ENCODE results near the gene SERHL2.
"Not testable (repeated sequence)": the region's sequence is repeated elsewhere in the genome, so short reads cannot be mapped to it uniquely, and the experiment has no call there.

SERHL2 gene

DNA sequence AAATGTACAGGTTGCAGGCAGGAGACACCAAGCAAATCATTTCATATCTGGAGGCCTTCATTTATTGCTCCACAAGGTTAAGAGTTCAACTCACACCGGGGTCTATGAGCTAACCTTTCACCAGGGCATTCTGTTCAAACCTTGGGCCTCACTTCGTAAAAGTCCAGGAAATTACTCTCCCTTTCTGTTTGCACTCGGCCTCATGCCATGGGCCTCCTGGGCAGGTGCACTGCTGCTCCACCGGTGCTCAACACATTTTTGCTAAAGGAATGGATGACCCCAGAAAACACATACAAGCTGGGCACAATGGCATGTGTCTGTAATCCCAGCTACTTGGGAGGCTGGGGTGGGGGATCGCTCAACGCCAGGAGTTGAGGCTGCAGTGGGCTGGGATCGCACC lies 17.6 kb upstream of the SERHL2 start:
- DNase-seq: no peak

DNA sequence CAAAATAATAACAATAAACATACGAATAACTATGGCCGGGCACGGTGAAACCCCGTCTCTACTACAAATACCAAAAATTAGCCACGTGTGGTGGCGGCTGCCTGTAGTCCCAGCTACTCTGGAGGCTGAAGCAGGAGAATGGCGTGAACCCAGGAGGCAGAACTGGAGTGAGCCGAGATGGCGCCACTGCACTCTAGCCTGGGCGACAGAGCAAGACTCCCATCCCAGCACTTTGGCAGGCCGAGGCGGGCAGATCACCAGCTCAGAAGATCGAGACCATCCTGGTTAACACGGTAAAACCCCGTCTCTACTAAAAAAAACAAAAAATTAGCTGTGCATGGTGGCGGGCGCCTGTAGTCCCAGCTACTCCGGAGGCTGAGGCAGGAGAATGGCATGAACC lies 17.1 kb upstream of the SERHL2 start:
- not testable (repeated sequence) for DNase-seq

DNA sequence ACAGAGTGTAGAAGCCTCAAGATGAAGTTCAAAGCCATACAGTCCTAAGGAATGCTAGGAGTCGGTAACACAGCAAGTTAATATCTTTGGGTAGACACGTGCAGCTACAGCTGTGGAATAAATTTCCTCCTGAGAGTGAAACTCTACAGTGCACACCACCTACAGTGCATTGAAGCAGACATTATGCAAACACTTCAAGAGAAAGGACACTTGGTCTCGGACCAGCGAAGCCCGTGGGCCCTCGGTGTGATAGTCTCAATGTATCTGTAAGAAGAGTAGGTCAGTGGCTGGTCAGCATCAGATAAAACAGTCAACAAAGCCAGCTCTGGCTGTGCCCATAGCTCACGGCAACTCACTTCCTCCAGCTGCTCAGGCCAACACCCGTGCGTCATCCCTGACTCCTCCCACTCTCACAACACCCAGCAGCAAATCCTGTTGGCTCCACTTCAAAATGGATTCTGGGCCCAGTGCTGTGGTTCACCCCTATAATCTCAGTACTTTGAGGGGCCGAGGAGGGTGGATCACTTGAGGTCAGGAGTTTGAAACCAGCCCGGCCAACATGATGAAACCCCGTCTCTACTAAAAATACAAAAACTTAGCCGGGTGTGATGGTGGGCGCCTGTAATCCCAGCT lies 16.4 kb upstream of the SERHL2 start:
- not testable (repeated sequence) for DNase-seq

DNA sequence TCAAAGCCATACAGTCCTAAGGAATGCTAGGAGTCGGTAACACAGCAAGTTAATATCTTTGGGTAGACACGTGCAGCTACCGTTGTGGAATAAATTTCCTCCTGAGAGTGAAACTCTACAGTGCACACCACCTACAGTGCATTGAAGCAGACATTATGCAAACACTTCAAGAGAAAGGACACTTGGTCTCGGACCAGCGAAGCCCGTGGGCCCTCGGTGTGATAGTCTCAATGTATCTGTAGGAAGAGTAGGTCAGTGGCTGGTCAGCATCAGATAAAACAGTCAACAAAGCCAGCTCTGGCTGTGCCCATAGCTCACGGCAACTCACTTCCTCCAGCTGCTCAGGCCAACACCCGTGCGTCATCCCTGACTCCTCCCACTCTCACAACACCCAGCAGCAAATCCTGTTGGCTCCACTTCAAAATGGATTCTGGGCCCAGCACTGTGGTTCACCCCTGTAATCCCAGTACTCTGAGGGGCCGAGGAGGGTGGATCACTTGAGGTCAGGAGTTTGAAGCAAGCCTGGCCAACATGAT lies 14.5 kb upstream of the SERHL2 start:
- not testable (repeated sequence) for DNase-seq

DNA sequence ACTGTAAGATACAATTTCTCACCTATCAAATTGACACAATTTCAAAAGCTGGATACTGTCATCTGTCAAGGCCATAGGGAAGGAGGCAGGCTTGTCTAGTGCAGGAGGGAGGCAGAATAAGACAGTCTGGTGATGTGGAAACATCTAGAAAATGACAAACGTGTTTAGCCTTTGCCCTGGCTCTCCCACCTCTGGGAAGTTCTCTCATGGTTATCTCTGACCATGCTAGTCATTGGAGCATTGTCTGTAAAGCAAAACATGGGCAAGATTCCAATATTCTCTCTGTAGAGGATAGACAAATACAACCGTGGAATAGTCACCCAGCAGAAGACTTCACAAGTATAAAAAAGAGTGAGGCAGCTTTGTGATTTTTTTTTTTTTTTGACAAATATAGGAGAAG lies 9.1 kb upstream of the SERHL2 start:
- no peak for DNase-seq

DNA sequence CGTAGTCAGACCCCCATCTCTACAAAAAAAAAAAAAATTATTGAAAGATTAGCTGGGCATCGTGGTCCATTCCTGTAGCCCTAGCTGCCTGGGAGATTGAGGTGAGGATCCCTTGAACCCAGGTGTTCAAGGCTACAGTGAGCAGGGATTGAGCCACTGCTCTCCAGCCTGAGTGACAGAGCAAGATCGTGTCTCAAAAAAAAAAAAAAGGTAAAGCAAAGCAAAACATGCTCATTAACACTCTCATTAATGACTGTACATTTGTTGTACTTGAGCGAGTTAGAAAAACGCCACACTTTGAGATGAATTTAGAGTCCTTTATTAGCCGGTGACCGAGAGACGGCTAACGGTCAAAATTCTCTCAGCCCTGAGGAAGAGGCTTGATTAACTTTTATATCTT lies 6.2 kb upstream of the SERHL2 start:
- DNase-seq: no peak

DNA sequence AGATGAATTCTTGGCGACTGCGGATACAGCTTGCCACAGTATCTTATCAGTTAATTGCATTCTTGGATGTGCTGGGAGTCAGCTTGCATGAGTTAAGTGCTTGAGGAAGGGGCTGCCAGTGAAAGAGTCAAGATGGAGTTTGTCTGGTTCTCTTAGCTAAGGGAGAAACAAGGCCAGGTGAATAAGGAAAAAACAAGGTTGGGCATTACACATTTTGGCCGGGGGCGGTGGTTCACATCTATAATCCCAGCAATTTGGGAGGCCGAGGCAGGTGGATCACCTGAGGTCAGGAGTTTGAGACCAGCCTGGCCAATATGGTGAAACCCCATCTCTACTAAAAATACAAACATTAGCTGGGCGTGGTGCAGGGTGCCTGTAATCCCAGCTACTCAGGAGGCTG lies 5.6 kb upstream of the SERHL2 start:
- DNase-seq: not testable (repeated sequence)

DNA sequence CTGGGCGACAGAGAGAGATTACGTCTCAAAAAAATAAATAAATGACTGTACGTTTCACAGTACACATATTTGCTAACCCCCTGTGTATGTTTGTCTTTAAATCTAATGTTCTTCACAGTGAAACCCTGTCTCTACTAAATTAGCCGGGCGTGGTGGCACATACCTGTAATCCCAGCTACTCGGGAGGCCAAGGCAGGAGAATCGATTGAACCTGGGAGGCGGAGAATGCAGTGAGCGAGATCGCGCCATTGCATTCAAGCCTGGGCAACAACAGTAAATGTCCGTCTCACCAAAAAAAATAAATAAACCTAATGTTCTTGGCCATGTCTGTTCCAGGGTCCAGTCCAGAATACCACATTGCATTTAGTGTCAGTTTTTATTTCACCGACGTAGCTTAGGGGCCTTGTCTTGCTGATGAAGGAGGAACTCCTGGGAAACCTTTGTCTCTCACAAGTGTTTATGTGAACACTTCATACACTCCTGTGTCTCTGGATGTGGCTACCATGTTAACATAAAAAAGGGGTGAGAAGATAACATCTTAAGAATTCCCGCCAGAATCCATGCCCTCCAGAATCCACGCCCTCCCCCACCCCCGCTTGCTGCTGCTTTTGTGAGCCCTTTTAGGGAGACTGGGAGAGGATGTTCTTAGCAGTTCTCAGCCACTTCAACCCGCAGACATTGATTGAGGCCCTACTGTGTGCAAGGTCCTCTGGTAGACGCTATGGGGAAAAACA lies 5.0 kb upstream of the SERHL2 start:
- DNase-seq: no peak

DNA sequence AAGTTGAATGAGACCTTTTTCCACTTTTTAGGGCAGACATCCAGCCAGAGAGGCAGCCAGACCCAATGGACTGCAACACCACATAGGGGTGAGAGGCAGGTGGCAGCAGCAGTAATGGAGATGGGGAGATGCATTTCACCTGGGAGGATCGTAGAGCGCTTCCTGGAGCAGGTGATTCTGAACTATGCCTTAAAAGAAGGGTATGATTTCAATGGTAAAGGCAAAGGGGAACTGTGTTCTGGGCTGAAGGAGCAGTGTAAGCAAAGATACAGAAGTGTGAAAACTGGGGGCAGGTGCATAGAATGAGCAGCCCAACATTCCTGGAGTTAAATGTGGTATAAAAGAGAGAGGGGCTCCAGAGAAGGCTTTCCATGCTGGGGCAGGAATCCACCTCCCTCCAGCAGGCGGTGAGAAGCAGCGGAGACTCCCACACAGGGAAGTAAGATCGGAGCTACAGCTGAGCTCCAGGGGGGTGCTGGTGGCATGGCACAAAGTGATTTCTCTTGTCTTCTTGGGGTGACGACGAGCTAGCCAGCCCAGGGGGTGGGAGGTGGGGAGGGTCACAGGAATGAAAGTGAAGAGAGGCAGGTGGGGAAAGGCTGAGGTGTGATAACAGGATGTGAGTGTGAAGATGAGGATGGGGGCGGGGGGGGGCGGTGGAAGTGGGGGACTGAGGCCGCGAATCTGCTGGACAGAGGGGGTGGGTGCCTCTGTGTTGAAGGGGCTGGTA lies 4.3 kb upstream of the SERHL2 start:
- no peak for DNase-seq

DNA sequence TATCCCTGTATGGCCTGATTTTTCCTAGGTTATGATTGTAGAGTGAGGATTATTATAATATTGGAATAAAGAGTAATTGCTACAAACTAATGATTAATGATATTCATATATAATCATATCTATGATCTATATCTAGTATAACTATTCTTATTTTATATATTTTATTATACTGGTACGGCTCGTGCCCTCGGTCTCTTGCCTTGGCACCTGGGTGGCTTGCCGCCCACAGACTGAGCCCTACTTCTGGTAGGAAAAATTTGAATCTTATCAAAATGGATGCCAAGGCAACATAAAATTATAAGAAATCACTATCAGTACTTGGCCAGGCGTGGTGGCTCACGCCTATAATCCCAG lies 1.5 kb upstream of the SERHL2 start:
- DNase-seq: not testable (repeated sequence)

DNA sequence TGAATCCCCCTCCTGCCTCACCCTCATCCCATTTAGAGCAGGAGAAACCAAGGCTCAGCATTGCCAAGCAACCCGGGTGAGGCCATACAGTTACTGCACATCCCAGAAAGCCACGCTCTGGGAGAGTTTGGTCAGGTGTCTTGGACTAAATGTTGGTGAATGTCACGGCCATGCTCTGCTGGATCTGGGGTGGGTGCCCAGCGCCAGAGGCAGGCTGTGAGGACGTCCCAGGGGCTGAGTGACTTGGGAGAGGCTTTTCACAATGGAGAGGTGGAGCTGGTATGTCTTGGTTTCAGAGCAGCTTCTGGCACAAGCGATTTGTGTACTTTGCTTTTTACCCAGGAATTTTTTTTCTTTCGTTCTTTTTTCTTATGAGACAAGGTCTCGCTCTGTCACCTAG lies 6.6 kb downstream of the SERHL2 start:
- no peak for DNase-seq

DNA sequence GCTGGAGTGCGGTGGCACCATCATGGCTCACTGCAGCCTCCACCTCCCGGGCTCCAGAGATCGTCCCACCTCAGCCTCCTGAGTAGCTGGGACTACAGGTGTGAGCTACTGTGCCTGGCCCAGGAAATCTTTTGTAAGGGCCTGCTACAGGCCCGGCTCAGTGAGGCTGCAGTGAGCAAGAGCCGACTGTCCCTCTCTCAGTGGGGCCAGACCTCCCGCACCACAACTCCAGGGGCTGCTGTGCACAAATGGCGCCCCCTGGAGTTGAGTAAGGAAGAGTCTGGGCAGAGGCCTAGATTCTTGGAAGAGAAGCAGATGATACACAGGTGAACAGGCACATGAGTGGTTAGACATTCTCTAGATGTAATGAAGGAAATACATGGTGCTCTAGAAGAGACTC lies 7.0 kb downstream of the SERHL2 start:
- DNase-seq: peak; percentile 70

DNA sequence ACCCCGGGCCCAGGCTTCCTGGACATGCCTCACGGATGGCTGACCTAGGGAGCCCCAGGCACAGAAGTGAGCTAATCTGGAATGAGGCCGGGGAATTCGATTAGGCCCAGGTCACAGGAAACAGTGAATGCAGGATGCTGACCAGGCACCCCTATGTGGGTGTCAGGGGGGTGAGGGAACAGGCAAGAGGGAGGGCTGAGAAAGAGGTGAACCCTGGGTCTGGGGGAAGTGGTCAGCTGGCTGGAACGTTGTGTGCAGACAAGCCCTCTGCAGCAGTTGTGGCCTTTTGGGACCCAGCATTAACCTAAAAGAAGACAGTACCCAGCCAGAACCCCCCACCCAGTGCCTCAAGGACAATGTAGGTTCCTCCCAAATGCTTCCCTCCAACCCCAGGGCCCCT lies 8.1 kb downstream of the SERHL2 start:
- DNase-seq: no peak

DNA sequence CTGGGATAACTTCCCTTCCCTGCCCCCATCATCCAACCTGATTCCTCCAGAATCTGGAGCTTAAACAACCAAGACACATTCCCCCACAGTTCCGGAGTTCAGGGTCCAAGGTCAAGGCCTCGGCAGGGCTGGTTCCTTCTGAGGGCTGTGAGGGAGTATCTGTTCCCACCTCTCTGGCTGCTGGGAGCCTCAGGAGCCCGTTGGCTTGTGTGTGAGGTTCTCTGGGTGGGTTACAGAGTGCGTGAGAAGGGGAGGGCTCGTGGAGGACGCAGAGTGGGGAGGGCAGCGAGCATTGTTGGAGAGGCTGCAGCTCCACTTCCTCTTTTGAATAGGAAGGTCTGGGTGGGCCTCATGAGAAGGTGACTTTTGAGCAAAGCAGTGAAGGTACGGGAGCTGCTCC lies 8.5 kb downstream of the SERHL2 start:
- peak; percentile 88 for DNase-seq

DNA sequence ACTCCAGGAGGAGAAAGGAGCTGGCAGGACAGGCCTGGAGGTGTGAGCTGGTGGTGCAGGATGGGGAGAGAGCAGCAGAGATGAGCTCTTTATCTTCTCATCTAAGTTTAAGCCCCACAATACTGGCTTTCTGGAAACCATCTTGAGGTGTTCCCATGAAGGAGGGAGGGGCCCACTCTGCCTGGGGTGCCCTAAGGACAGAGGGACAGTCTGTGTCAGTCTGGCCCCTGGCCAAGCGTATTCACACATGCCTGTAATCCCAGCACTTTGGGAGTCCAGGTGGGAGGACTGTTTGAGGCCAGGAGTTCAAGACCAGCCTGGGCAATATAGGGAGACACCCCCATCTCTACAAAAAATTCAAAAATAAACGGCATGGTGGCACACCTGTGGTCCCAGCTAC lies 8.9 kb downstream of the SERHL2 start:
- no peak for DNase-seq

DNA sequence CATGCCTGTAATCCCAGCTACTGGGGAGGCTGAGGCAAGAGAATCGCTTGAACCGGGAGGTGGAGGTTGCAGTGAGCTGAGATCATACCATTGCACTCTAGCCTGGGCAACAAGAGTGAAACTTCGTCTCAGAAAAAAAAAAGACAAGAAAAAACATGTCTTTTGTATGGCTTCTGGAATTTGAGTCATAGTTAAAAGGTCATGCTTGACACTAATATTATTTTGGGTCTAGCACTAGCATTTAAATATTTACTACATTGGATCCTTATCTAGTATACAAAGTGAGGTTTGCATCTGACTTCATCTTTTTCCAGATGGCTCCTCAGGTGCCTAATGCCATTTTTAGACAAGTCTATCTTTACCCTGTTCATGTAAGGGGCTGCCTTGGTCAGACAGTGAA lies 10.2 kb downstream of the SERHL2 start:
- not testable (repeated sequence) for DNase-seq

DNA sequence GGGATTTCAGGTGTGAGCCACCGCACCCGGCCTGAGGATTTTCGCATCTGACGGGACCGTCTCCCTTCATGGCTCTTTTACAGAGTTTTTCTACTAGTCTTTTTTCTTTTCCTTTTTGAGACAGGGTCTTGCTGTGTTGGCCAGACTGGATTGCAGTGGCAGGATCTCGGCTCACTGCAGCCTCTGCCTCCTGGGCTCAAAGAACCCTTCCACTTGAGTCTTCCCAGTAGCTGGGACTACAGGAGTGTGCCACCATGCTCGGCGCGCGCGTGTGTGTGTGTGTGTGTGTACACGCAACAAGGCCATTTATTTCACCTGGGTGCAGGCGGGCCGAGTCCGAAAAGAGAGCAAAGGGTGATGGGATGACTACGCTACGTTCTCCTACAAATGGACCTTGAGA lies 10.9 kb downstream of the SERHL2 start:
- DNase-seq: no peak

DNA sequence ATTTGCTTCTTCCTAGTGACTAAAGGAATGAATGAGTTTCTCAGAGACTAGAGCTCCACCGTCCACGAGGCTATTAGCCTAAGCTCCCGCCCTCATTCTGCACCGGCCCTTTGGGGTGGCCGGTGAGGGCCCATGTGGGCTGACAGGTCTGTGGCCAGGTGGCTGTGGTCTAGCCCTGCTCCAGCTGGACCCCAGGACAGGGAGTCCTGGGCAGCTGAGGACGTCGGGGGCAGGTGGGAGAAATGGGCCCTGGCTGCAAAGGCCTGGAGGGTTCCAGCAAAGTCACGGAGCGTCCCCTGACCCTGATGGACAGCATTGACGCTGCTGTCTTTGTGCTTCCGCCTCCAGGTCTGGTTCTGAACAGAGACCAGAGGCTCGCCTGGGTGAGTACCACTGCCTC lies 12.2 kb downstream of the SERHL2 start:
- DNase-seq: no peak

DNA sequence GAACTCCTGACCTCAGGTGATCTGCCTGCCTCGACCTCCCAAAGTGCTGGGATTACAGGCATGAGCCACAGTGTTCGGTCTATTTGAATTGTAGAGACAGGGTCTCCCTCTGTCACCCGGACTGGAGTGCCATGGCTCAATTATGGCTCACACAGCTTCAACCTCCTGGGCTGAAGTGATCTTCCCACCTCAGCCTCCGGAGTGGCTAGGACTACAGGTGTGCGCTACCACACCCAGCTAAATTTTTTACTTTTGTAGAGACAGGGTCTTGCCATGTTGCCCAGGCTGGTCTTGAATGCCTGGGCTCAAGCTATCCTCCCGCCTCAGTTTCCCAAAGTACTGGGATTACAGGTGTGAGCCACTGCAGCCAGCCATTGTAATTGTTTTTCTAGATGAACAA lies 14.2 kb downstream of the SERHL2 start:
- DNase-seq: not testable (repeated sequence)

DNA sequence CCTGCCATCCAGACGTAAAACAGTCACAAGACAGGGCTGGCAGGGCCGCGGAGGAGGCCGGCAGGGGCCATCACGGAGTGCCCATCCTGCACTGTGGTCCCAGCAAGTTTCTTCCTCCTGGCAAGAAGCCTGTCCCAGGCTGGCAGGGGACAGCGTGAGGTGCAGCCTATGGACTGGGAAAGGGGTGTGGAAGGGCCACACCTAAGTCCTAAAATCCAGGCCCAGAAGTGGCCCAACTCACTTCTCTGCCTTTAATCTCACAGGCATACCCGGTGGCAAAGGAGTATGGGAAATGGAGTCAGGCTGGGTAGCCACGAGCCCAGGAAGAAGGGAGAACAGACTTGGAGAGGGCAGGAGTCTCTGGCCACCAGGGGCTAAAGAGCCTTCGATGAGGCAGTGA lies 16.8 kb downstream of the SERHL2 start:
- DNase-seq: not testable (repeated sequence)

DNA sequence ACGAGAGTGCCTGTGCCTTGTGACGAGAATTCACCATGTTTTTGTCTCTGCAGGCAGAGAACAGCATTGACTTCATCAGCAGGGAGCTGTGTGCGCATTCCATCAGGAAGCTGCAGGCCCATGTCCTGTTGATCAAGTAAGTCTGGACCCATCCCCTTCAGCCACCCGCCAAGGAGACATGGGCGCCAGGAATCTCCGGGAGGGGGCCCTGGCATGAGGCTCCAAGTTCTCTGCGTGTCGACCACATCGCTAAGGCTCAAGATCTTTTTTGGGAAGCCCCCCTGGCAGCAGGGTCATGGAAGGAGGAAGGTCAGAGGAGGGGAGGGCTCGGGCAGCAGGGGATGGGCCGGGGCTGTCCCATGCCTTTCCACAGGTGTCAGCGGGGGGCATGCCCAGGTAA lies 17.3 kb downstream of the SERHL2 start:
- not testable (repeated sequence) for DNase-seq

DNA sequence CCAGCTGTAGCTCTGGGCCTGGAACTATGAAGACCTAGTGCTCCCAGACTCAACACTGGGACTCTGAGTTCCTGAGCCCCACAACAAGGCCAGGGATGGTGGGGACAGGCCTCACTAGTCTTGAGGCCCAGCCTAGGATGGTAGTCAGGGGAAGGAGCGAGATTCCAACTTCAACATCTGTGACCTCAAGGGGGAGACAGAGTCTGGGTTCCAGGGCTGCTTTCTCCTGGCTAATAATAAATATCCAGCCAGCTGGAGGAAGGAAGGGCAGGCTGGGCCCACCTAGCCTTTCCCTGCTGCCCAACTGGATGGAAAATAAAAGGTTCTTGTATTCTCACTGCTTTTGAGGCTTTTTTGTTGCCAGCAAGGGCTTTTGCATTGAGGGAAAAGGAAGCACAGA lies 20.3 kb downstream of the SERHL2 start:
- not testable (repeated sequence) for DNase-seq

DNA sequence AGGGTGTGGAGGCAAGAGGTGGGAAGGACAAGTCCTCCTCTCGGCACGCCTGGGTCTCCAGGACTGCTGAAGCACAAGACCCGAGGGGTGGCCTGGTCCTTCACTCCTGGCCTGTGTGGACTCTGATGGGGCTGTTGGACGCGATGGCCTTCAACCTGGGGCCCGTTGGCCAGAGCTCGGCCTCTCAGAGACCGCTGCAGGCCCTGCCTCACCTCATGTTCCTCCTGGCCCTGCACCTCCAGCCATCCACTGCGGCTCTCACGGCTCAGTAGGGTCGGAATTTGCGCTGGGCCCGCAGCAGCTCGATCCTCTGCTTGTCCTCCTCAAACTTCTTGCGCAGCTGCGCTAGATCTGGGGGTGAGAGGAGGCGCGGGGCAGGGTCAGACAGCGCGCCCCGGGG lies 20.7 kb downstream of the SERHL2 start:
- not testable (repeated sequence) for DNase-seq

DNA sequence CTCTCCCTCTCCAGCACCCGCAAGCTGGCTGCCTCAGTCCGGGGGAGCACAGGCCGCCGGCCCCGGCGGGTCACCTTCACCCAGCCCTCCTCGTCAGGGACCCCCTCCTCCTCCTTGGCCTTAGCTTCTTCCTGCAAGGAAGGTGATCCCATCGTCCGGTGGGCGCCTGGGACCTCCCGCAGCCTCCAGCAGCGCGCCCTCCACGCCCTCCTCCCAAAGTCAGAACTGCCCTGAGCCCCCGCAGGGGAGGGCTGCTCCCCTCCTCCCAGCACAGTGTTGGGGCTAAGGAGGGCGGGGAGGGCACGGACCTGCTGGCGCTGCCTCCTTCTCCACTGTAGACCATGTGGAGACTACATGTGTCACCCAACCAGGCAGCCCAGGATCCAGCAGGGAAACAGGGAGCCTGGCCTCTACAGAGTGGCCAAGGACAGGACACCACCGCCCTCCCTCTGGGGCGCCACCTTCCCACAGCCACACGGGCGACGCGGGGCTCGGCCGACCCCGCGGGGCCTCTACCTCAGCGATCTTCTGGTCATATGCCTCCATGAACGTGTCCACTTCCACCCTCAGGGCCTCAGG lies 22.3 kb downstream of the SERHL2 start:
- not testable (repeated sequence) for DNase-seq

All from hematopoietic multipotent progenitor cell treated with erythropoietin and hydrocortisone succinate and interleukin-3 and kit ligand, for 4 days (in vitro differentiated cells).